Hepatocyte (in vitro differentiated cells): ENCODE data around the gene GLDN. TPM values are rescaled to one million over a fixed set of nuclear protein-coding genes. Genes with fewer than 3 reads are reported as not detected.

Experiments used
- DNase-seq: peaks from one replicate; pipeline ENCODE4 v3.0.0-alpha.2; 2016; ENCODE audit warnings: low spot score
- H2AFZ ChIP-seq: fragments of 200-600 bp; sonication (generic); 2 replicates; pipeline ENCODE4 v1.6.0; 2016; ENCODE audit warnings: antibody characterized with exemption, mild to moderate bottlenecking
- H3K27ac ChIP-seq: fragments of 200-600 bp; sonication (generic); 2 replicates; pipeline ENCODE4 v1.5.1; 2016; ENCODE audit warnings: mild to moderate bottlenecking
- H3K27me3 ChIP-seq: fragments of 200-600 bp; sonication (generic); 2 replicates; pipeline ENCODE4 v1.6.1; 2016
- H3K36me3 ChIP-seq: fragments of 200-600 bp; sonication (generic); replicated peaks from 2 replicates; pipeline ENCODE4 v1.5.1; 2016; ENCODE audit warnings: low read depth; ENCODE audit not compliant: insufficient read depth
- H3K4me1 ChIP-seq: fragments of 200-600 bp; sonication (generic); 2 replicates; pipeline ENCODE4 v1.5.1; 2016; ENCODE audit warnings: mild to moderate bottlenecking, moderate library complexity; ENCODE audit not compliant: insufficient read depth
- H3K4me2 ChIP-seq: fragments of 200-600 bp; sonication (generic); 2 replicates; pipeline ENCODE4 v1.6.0; 2016
- H3K4me3 ChIP-seq: fragments of 200-600 bp; sonication (generic); 2 replicates; pipeline ENCODE4 v1.5.1; 2016; ENCODE audit warnings: mild to moderate bottlenecking
- H3K79me2 ChIP-seq: fragments of 200-600 bp; sonication (generic); 2 replicates; pipeline ENCODE4 v1.6.0; 2017; ENCODE audit warnings: mild to moderate bottlenecking
- H3K9me2 ChIP-seq: fragments of 200-600 bp; sonication (generic); replicated peaks from 2 replicates; pipeline ENCODE4 v1.6.0; 2017; ENCODE audit warnings: mild to moderate bottlenecking; ENCODE audit not compliant: insufficient read depth
- H3K9me3 ChIP-seq: fragments of 200-600 bp; sonication (generic); 2 replicates; pipeline ENCODE4 v1.5.1; 2016; ENCODE audit warnings: low read depth, mild to moderate bottlenecking
- H4K20me1 ChIP-seq: fragments of 200-600 bp; sonication (generic); 2 replicates; pipeline ENCODE4 v1.6.0; 2016; ENCODE audit warnings: mild to moderate bottlenecking; ENCODE audit not compliant: insufficient read depth, poor library complexity, severe bottlenecking
- EZH2 ChIP-seq: fragments of 200-600 bp; sonication (generic); IDR thresholded peaks from 2 replicates; pipeline ENCODE4 v1.6.1; 2016; ENCODE audit warnings: antibody characterized with exemption, mild to moderate bottlenecking, borderline replicate concordance
- EZH2phosphoT487 ChIP-seq: fragments of 200-600 bp; sonication (generic); IDR thresholded peaks from one replicate; pipeline ENCODE4 v1.6.1; 2018; ENCODE audit warnings: antibody characterized with exemption, mild to moderate bottlenecking, low read depth, moderate library complexity; ENCODE audit not compliant: unreplicated experiment, severe bottlenecking
- WGBS: methylation state at CpG from one replicate; pipeline ENCODE4 v1.1.6; 2016; ENCODE audit warnings: low lambda C conversion rate; ENCODE audit errors: missing lambda C conversion rate; 5-methylcytosine and 5-hydroxymethylcytosine counted together
- polyA plus RNA-seq: library from polyadenylated mRNA; unstranded; fragments of >200 nt; fragmentation: Nextera tagmentation; extraction: Ambion mirVana; gene quantifications from 2 replicates; pipeline ENCODE4 v1.2.1, GENCODE V29; 2016
- total RNA-seq: library from RNA; depleted of rRNA; stranded (reverse); fragments of >200 nt; gene quantifications from 2 replicates; pipeline ENCODE4 v1.2.3, GENCODE V29; 2014
- TF ChIP-seq, protein P1 (sequence below): fragments of 200-600 bp; sonication (generic); IDR thresholded peaks from 2 replicates; pipeline ENCODE4 v1.5.1; 2016; ENCODE audit warnings: antibody characterized with exemption, mild to moderate bottlenecking; ENCODE audit not compliant: poor library complexity

Gene GLDN
- total and polyA plus RNA-seq, 2 experiments from 2014 or later: 0.07 to 1.8 TPM

DNA sequence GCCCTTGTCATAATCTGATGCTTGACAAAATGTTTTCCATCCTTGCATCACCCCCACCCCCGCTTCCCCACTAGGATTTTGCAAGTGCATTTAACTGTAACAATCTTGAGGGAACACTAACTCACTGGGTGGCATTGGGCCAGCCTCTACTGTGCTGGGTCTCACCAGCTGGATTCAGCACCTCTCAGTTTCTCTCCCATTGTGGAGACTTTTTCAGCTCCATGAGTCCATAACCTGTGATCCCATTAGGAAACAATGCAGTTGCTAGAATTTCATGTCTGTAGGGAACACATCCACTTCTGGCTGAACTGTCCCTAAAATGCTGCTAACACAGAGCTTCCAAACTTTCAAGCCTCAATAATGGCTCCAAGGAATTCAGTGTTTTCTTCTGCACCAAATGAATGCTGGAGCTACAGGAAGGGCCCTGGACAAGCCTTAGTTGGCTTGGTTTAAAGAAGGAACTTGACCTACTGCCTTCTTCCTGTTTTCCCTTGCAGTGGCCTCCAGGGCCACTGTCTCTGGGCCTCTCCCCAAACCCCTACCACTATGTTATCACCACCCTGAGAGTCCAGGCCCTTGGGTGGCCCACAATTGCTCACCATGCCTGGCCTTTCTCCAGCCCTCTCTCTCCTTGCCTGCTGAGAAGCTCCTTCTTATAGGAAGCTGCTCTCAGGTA lies 18.7 kb upstream of the GLDN start:
- no peak overlapping the region for H2AFZ ChIP-seq
- no peak for DNase-seq
- no peak overlapping the region for H3K4me2 ChIP-seq
- H3K36me3 ChIP-seq: no peaks in the 10 kb centered on the region
- H3K4me1 ChIP-seq: peaks cover 9% of the 10 kb centered on the region
- 89% methylated on average over 1 of the region's 1 CpG for WGBS
- H4K20me1 ChIP-seq: no peaks in the 10 kb centered on the region
- H3K4me3 ChIP-seq: no peak overlapping the region
- no peaks in the 10 kb centered on the region for H3K27me3 ChIP-seq
- no peaks in the 10 kb centered on the region for H3K9me3 ChIP-seq
- no peaks in the 10 kb centered on the region for H3K79me2 ChIP-seq
- no peaks in the 10 kb centered on the region for H3K9me2 ChIP-seq
- no peak overlapping the region for H3K27ac ChIP-seq
- no peak for TF ChIP-seq EZH2phosphoT487
- no peak for TF ChIP-seq EZH2
- TF ChIP-seq, protein P1, sequence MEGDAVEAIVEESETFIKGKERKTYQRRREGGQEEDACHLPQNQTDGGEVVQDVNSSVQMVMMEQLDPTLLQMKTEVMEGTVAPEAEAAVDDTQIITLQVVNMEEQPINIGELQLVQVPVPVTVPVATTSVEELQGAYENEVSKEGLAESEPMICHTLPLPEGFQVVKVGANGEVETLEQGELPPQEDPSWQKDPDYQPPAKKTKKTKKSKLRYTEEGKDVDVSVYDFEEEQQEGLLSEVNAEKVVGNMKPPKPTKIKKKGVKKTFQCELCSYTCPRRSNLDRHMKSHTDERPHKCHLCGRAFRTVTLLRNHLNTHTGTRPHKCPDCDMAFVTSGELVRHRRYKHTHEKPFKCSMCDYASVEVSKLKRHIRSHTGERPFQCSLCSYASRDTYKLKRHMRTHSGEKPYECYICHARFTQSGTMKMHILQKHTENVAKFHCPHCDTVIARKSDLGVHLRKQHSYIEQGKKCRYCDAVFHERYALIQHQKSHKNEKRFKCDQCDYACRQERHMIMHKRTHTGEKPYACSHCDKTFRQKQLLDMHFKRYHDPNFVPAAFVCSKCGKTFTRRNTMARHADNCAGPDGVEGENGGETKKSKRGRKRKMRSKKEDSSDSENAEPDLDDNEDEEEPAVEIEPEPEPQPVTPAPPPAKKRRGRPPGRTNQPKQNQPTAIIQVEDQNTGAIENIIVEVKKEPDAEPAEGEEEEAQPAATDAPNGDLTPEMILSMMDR: no peak

DNA sequence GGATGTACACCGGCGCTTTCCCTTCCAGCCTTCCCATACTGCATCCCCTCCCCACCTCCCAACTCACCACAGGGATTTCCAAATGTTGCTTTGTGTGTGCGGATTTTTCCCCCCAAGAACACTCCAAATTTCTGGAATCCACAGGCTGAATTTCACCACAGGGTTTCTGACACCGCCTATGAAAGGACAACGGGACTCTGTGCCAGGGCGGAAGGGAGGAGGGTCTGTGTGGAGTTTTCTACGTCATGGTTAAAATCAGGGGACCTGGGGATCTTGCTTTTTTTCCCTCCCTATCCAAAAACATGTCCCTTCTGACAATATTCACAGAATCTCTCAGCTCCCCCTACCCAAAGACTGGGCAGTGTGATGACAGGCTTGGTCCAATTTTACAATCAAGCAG lies 17.7 kb upstream of the GLDN start:
- no peak overlapping the region for H2AFZ ChIP-seq
- no peaks in the 10 kb centered on the region for H3K9me2 ChIP-seq
- WGBS: 91% methylated on average over 7 of the region's 7 CpGs
- no peaks in the 10 kb centered on the region for H4K20me1 ChIP-seq
- peaks cover 9% of the 10 kb centered on the region for H3K4me1 ChIP-seq
- H3K27ac ChIP-seq: no peak overlapping the region
- no peak overlapping the region for H3K4me3 ChIP-seq
- TF ChIP-seq, protein P1: no peak
- TF ChIP-seq EZH2 (no peak), EZH2phosphoT487 (no peak)
- H3K79me2 ChIP-seq: no peaks in the 10 kb centered on the region
- no peak overlapping the region for H3K4me2 ChIP-seq
- H3K27me3 ChIP-seq: no peaks in the 10 kb centered on the region
- H3K36me3 ChIP-seq: no peaks in the 10 kb centered on the region
- H3K9me3 ChIP-seq: no peaks in the 10 kb centered on the region
- no peak for DNase-seq

DNA sequence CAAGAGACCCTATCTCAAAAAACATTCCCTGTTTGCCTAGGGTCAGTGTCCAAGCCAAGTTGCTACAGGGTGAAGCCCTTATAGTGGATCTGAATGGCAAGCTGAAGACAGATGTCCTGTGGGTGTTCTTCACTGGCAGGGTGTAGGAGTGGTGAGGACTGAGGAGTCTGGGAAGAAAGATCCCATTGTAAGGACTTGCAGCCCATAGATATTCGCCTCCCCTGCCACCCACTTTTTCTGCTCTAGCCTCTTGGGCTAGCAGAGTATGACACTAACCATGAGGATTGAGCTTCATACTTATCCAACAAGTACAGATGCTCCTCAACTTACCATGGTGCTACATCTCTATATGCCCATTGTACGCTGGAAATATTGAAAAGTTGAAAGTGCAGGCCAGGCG lies 16.3 kb upstream of the GLDN start:
- Histone ChIP-seq H3K27me3 (no peaks in the 10 kb centered on the region), H3K79me2 (no peaks in the 10 kb centered on the region), H4K20me1 (no peaks in the 10 kb centered on the region), H3K4me2 (no peak overlapping the region), H3K36me3 (no peaks in the 10 kb centered on the region), H2AFZ (no peak overlapping the region), H3K9me3 (no peaks in the 10 kb centered on the region), H3K4me1 (peaks cover 9% of the 10 kb centered on the region), H3K27ac (no peak overlapping the region), H3K9me2 (no peaks in the 10 kb centered on the region), H3K4me3 (no peak overlapping the region)
- 80% methylated on average over 3 of the region's 3 CpGs for WGBS
- no peak for TF ChIP-seq EZH2phosphoT487
- no peak for TF ChIP-seq EZH2
- TF ChIP-seq, protein P1: no peak
- no peak for DNase-seq

DNA sequence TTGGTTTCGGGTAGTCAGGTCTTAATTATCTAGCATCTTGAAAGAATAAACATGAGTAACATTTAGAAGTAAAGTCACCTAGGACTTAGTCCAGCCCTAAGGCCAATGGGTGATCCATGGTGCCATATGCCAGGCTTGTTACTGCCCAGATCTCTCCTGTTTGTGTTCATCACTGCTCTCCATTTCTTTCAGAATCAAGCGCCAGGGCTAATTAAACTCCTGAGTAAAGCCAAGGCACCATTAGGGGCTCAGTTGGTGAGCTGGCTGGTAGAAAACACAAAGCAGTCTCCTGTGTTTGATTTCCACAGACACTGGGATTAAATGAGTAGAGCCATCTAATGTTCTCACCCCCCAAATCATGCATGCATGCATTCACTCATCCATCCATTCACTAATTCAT lies 14.4 kb upstream of the GLDN start:
- DNase-seq: no peak
- H2AFZ ChIP-seq: no peak overlapping the region
- no peaks in the 10 kb centered on the region for H4K20me1 ChIP-seq
- no peaks in the 10 kb centered on the region for H3K36me3 ChIP-seq
- 87% methylated on average over 2 of the region's 2 CpGs for WGBS
- H3K27ac ChIP-seq: no peak overlapping the region
- H3K4me1 ChIP-seq: peaks cover 9% of the 10 kb centered on the region
- TF ChIP-seq, protein P1: no peak
- TF ChIP-seq EZH2 (no peak), EZH2phosphoT487 (no peak)
- no peaks in the 10 kb centered on the region for H3K9me2 ChIP-seq
- H3K79me2 ChIP-seq: no peaks in the 10 kb centered on the region
- H3K4me2 ChIP-seq: no peak overlapping the region
- H3K4me3 ChIP-seq: no peak overlapping the region
- no peaks in the 10 kb centered on the region for H3K27me3 ChIP-seq
- H3K9me3 ChIP-seq: no peaks in the 10 kb centered on the region
